ENCODE results near the gene ONECUT1. TPM values are rescaled to one million over a fixed set of nuclear protein-coding genes. Genes with fewer than 3 reads are reported as not detected.

Gene ONECUT1
- total RNA-seq, 4 donors from 2014 or later: not detected

GRCh38 chr15:52804526-52805081 lies 14.5 kb upstream of the ONECUT1 start:
- no peak for TF ChIP-seq POLR2A (IDR thresholded peaks at IDR 0.05)
- no peak for TF ChIP-seq CTCF (IDR thresholded peaks at IDR 0.05 in 4 of 5, conservative IDR thresholded peaks at IDR 0.05 in 1 of 5)
- H3K36me3 ChIP-seq: no peaks in the 10 kb centered on the region
- no peak for DNase-seq
- H3K4me1 ChIP-seq: peaks cover 8 to 25% of the 10 kb centered on the region in 2 donors
- intact Hi-C loops (cut with DNase I; ENCODE audit: low total_unique reads) (no loop called here), in situ Hi-C loops (cut with MboI; ENCODE audit: low sequenced_read_pairs in 4 of 4) (no loop called here)
- H3K4me3 ChIP-seq: peak overlapping the region; percentile 37 to 59 (median 44)
- H3K27ac ChIP-seq: no peak overlapping the region
- H3K9me3 ChIP-seq: no peaks in the 10 kb centered on the region
- peaks cover 95 to 99% (median 98%) of the 10 kb centered on the region in 3 donors for H3K27me3 ChIP-seq
- no peak for ATAC-seq

DNA sequence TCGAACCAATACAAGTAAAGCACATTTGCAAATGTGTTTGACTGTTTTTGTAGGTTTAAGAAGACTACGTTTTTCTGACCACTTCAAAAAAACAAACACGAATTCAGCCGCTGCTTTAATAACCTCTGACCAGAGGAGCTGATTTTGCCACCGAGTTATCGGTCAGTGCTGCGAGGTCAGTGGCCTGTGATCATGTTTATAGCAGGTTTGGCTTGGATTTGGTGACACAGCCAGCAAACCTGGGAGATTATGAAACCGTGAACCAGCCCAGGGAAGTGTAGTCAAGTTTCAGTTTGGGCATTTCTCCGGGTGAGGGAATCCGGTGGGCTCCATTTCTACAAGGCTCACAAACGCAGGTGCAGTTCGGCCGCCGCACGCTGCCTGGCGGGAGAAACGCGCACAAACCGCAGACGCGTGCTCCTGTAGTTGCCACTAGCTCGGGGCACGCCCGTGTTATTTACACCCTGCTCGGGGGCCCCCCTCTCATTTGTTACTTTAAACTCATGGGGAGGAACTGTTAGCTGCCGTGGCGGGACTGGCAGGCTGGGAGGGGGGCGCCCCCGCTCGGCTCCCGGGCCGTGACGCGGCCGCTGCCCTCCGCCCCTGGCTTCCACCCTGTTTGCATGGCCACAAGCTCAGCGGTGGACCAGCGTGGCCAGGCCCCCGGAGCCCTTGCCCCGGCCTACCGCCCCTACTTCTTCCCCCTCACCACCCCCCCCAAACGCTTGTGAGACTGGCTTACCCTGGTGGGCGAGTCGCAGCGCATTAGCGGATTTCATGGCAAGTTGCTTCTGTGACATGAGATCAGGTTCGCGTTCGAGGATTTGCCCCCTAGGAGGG lies 13.6 kb upstream of the ONECUT1 start:
- peaks cover 95 to 99% (median 98%) of the 10 kb centered on the region in 3 donors for H3K27me3 ChIP-seq
- ATAC-seq (no peak), DNase-seq (no peak)
- intact Hi-C loops (cut with DNase I; ENCODE audit: low total_unique reads): no loop called here
- H3K9me3 ChIP-seq: no peaks in the 10 kb centered on the region
- TF ChIP-seq POLR2A (IDR thresholded peaks at IDR 0.05) (no peak), CTCF (IDR thresholded peaks at IDR 0.05 in 4 of 5, conservative IDR thresholded peaks at IDR 0.05 in 1 of 5) (no peak)
- peaks cover 8 to 25% of the 10 kb centered on the region in 2 donors for H3K4me1 ChIP-seq
- H3K36me3 ChIP-seq: no peaks in the 10 kb centered on the region
- in situ Hi-C loops (cut with MboI; ENCODE audit: low sequenced_read_pairs in 4 of 4): no loop called here
- H3K27ac ChIP-seq: no peak overlapping the region
- peak overlapping the region in 3 of 4 donors; percentile 10 to 43 (median 15) for H3K4me3 ChIP-seq

DNA sequence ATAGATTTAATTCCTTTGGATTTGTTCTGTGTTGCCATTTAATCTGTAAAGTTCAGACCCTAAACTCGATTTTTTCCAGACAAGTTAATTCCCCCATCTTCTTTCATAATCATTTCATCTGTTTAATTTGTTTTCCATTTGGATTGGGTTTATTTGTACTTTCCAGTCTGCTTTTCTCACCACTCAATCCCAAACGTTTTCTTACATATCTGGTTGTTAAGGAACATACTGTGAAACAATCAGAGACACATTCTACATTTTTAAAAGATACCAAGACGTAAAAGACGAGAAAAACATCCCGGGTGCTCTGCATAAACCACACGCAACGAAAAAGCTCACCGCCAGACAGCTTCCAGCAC lies 13.0 kb upstream of the ONECUT1 start:
- no peaks in the 10 kb centered on the region for H3K9me3 ChIP-seq
- in situ Hi-C loops (cut with MboI; ENCODE audit: low sequenced_read_pairs in 4 of 4): no loop called here
- intact Hi-C loops (cut with DNase I; ENCODE audit: low total_unique reads): no loop called here
- DNase-seq: no peak
- no peak for ATAC-seq
- H3K27ac ChIP-seq: no peak overlapping the region
- peak overlapping the region in 2 of 4 donors; percentile 15 to 43 for H3K4me3 ChIP-seq
- peaks cover 96 to 100% (median 98%) of the 10 kb centered on the region in 3 donors for H3K27me3 ChIP-seq
- no peak for TF ChIP-seq CTCF (IDR thresholded peaks at IDR 0.05 in 4 of 5, conservative IDR thresholded peaks at IDR 0.05 in 1 of 5)
- no peak for TF ChIP-seq POLR2A (IDR thresholded peaks at IDR 0.05)
- H3K4me1 ChIP-seq: peaks cover 8 to 29% of the 10 kb centered on the region in 2 donors
- H3K36me3 ChIP-seq: no peaks in the 10 kb centered on the region

- ATAC-seq: no peak
- Histone ChIP-seq H3K27me3 (peaks cover 98 to 100% (median 98%) of the 10 kb centered on the region in 3 donors), H3K27ac (no peak overlapping the region), H3K4me1 (peaks cover 8 to 37% of the 10 kb centered on the region in 2 donors), H3K9me3 (no peaks in the 10 kb centered on the region), H3K36me3 (no peaks in the 10 kb centered on the region), H3K4me3 (no peak overlapping the region)
- intact Hi-C loops (cut with DNase I; ENCODE audit: low total_unique reads) (no loop called here), in situ Hi-C loops (cut with MboI; ENCODE audit: low sequenced_read_pairs in 4 of 4) (no loop called here)
- DNase-seq: no peak
- TF ChIP-seq CTCF (IDR thresholded peaks at IDR 0.05 in 4 of 5, conservative IDR thresholded peaks at IDR 0.05 in 1 of 5) (no peak), POLR2A (IDR thresholded peaks at IDR 0.05) (no peak)
These were observed 12.0 kb upstream of the ONECUT1 start for GRCh38 chr15:52802110-52802509.

Data from gastrocnemius medialis (tissue), 4 donors.